Cardiac fibroblast (primary cell): ENCODE data around the gene HIP1R.

Source experiments
- DNase-seq, 2 donors: peaks; one replicate each; pipeline versions ENCODE4 v3.0.0 to v3.0.0-alpha.2; 2010; ENCODE audit warnings: low read depth in 2 of 2
- H3K4me3 ChIP-seq, 2 donors: replicated peaks in 1 of 2; 1 replicate in 1 of 2; 2 replicates in 1 of 2; pipeline ENCODE4 v1.5.1; 2011; ENCODE audit warnings: low read depth in 2 of 2, low read length in 2 of 2, mild to moderate bottlenecking in 2 of 2, moderate library complexity in 1 of 2
- CTCF ChIP-seq: IDR thresholded peaks from one replicate; pipeline ENCODE4 v1.5.1; 2011; ENCODE audit warnings: low read depth, mild to moderate bottlenecking, low read length, inconsistent platforms

The HIP1R gene

GRCh38 chr12:122866379-122866778 lies 31.1 kb downstream of the HIP1R start:
- no peak overlapping the region for H3K4me3 ChIP-seq
- DNase-seq, result no peak
- TF ChIP-seq CTCF, result no peak

GRCh38 chr12:122866950-122867607 lies 31.8 kb downstream of the HIP1R start:
- DNase-seq, result no peak
- no peak overlapping the region for H3K4me3 ChIP-seq
- TF ChIP-seq CTCF, result no peak

GRCh38 chr12:122867691-122868461 lies 32.6 kb downstream of the HIP1R start:
- H3K4me3 ChIP-seq, result no peak overlapping the region
- no peak for DNase-seq
- no peak for TF ChIP-seq CTCF

GRCh38 chr12:122868471-122869177 lies 33.4 kb downstream of the HIP1R start:
- H3K4me3 ChIP-seq, result no peak overlapping the region
- no peak for TF ChIP-seq CTCF
- DNase-seq, result no peak

- no peak for TF ChIP-seq CTCF
- no peak overlapping the region for H3K4me3 ChIP-seq
- no peak for DNase-seq
Measured at GRCh38 chr12:122869207-122869973, 34.1 kb downstream of the HIP1R start.

GRCh38 chr12:122870163-122870842 lies 35.0 kb downstream of the HIP1R start:
- no peak overlapping the region for H3K4me3 ChIP-seq
- no peak for DNase-seq
- no peak for TF ChIP-seq CTCF
